ENCODE data around the gene TBC1D13. TPM values are rescaled to one million over a fixed set of nuclear protein-coding genes. Genes with fewer than 3 reads are reported as not detected.

The TBC1D13 gene
- total and polyA plus RNA-seq, 2 of the 13 experiments (the other 11 are each of a cell fraction or from before 2014, with no cell fraction given): 17.9 to 19.7 TPM

GRCh38 chr9:128771745-128772519, 15.1 kb upstream of the TBC1D13 start, which contains the start of gene ZER1 (continued):
- TF ChIP-seq MZF1 (CRISPR knock-in tag; IDR thresholded peaks at IDR 0.05; ENCODE audit: borderline replicate concordance) (no peak), ZNF362 (CRISPR knock-in tag; IDR thresholded peaks at IDR 0.05; ENCODE audit: borderline replicate concordance) (no peak; the same call in 1 of the 2 replicates), ZFP90 (CRISPR knock-in tag; IDR thresholded peaks at IDR 0.05; ENCODE audit: borderline replicate concordance) (peak; percentile 85), NCOR1 (IDR thresholded peaks at IDR 0.05; ENCODE audit: borderline replicate concordance, low read length) (peak; percentile 34; the same call in 1 of the 2 replicates), ZNF136 (CRISPR knock-in tag; IDR thresholded peaks at IDR 0.05; ENCODE audit: low read depth) (peak; percentile 80; the same call in 1 of the 2 replicates), ZNF512B (CRISPR knock-in tag; IDR thresholded peaks at IDR 0.05; ENCODE audit: borderline replicate concordance) (no peak), ZNF674 (CRISPR knock-in tag; IDR thresholded peaks at IDR 0.05; ENCODE audit: low read depth) (no peak), ZEB1 (IDR thresholded peaks at IDR 0.05; ENCODE audit: insufficient replicate concordance, low read depth) (no peak), PATZ1 (CRISPR knock-in tag; IDR thresholded peaks at IDR 0.05) (peak; percentile 89), KLF13 (CRISPR knock-in tag; IDR thresholded peaks at IDR 0.05) (no peak), SP2 (CRISPR knock-in tag; IDR thresholded peaks at IDR 0.05) (peak; percentile 60), NFE2L2 (IDR thresholded peaks at IDR 0.05; ENCODE audit: low read length) (no peak), KDM3A (CRISPR knock-in tag; IDR thresholded peaks at IDR 0.05; ENCODE audit: low read depth) (peak; percentile 91), ZNF550 (CRISPR knock-in tag; IDR thresholded peaks at IDR 0.05; ENCODE audit: borderline replicate concordance) (0 out of 2 replicates have a peak, but pooled peaks have one; percentile 30), DDIT3 (CRISPR knock-in tag; IDR thresholded peaks at IDR 0.05) (no peak), POLR2G (IDR thresholded peaks at IDR 0.05; ENCODE audit: low read depth, low read length) (peak; percentile 74), TOE1 (CRISPR knock-in tag; IDR thresholded peaks at IDR 0.05) (peak; percentile 84; the same call in 1 of the 2 replicates), RCOR2 (CRISPR knock-in tag; IDR thresholded peaks at IDR 0.05) (no peak)
- TF ChIP-seq, protein P1, sequence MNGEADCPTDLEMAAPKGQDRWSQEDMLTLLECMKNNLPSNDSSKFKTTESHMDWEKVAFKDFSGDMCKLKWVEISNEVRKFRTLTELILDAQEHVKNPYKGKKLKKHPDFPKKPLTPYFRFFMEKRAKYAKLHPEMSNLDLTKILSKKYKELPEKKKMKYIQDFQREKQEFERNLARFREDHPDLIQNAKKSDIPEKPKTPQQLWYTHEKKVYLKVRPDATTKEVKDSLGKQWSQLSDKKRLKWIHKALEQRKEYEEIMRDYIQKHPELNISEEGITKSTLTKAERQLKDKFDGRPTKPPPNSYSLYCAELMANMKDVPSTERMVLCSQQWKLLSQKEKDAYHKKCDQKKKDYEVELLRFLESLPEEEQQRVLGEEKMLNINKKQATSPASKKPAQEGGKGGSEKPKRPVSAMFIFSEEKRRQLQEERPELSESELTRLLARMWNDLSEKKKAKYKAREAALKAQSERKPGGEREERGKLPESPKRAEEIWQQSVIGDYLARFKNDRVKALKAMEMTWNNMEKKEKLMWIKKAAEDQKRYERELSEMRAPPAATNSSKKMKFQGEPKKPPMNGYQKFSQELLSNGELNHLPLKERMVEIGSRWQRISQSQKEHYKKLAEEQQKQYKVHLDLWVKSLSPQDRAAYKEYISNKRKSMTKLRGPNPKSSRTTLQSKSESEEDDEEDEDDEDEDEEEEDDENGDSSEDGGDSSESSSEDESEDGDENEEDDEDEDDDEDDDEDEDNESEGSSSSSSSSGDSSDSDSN (CRISPR knock-in tag; IDR thresholded peaks at IDR 0.05): peak; percentile 94
